ENCODE results near the gene TEX36.
"Not testable (repeated sequence)": the region's sequence is repeated elsewhere in the genome, so short reads cannot be mapped to it uniquely, and the experiment has no call there.

TEX36 gene

DNA sequence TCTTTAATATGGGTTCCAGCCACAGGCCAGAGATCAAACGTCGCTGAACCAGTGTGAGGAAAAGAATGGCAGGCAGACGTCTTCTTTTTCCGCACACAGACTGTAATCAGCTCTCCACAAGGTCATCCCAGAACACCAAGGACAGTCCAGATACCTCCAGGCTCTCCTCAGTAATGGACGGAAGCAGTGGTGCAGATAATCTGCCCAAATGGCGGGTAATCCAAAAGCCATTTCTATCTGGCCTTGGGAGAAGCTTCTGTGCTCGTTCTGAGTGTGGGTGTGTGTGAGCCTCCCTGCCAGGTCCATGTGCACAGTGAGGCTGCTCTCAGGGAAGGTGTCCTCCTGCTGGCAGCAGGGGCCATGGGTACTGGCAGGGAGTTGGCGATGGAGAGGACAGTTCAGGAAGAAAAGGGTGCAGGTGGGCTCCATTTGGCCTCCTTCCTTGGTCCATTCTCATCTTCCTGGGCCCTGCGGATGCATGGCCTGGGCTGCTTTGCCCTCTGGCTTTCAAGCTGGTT is 15.6 kb upstream of the TEX36 start:
- TF ChIP-seq CTCF (conservative IDR thresholded peaks at IDR 0.05; ENCODE audit: low read length) = no peak
- DNase-seq (ENCODE audit: low read depth) = no peak
- no peak overlapping the region for H3K4me3 ChIP-seq (ENCODE audit: low read length)

DNA sequence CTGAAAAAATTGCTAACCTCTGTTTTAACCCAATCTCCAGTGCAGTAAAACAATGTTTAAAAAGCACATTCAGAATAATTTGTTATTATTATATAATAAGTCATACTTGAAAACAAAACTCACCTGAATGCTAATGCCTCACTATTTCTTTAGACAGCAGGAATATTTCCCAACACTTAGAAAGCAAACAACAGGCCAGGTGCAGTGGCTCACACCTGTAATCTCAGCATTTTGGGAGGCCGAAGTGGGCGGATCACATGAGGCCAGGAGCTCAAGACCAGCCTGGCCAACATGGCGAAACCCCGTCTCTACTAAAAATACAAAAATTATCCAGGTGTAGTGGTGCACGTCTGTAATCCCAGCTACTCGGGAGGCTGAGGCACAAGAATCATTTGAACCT is 13.9 kb upstream of the TEX36 start:
- DNase-seq (ENCODE audit: low read depth); H3K4me3 ChIP-seq (ENCODE audit: low read length): not testable (repeated sequence)

DNA sequence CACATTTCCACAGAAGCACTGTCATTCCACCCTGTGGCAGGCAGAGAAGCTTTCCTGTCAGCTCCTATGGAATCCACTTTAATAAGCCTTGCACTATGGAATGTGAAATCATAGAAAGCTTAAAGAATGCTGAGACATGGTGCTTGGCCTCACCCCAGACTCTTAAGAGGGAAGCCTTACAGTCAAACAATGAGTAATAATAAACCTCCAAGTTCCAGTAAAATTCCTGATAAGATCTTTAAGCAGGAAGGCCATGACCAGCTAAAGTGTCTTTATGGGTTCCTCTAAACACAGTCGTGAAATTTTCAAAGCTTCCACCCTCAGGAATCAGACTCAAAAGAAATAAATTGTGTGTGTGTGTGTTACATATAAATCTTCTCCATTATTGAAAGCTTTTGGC is 11.9 kb upstream of the TEX36 start:
- no peak; the same call in 1 of the 2 replicates for TF ChIP-seq CTCF (conservative IDR thresholded peaks at IDR 0.05; ENCODE audit: low read length)
- H3K4me3 ChIP-seq (ENCODE audit: low read length) = no peak overlapping the region
- DNase-seq (ENCODE audit: low read depth) = peak; percentile 89

DNA sequence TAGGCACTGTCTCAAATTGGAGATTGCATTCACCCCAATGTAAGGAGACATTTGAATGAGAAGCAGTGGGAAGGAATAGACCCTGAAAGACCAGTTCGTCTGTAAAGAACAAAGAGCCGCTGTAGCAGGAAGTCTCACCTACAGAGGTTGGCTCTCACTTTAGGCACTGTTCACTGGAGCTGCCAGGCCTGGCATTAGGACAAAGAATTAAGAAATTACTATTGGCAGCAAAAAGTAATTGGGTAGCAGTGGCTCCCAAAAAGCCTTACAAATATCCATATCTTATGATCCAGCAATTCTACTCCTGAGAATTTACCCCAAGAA is 10.5 kb upstream of the TEX36 start:
- H3K4me3 ChIP-seq (ENCODE audit: low read length) = no peak overlapping the region
- no peak for DNase-seq (ENCODE audit: low read depth)
- no peak for TF ChIP-seq CTCF (conservative IDR thresholded peaks at IDR 0.05; ENCODE audit: low read length)

DNA sequence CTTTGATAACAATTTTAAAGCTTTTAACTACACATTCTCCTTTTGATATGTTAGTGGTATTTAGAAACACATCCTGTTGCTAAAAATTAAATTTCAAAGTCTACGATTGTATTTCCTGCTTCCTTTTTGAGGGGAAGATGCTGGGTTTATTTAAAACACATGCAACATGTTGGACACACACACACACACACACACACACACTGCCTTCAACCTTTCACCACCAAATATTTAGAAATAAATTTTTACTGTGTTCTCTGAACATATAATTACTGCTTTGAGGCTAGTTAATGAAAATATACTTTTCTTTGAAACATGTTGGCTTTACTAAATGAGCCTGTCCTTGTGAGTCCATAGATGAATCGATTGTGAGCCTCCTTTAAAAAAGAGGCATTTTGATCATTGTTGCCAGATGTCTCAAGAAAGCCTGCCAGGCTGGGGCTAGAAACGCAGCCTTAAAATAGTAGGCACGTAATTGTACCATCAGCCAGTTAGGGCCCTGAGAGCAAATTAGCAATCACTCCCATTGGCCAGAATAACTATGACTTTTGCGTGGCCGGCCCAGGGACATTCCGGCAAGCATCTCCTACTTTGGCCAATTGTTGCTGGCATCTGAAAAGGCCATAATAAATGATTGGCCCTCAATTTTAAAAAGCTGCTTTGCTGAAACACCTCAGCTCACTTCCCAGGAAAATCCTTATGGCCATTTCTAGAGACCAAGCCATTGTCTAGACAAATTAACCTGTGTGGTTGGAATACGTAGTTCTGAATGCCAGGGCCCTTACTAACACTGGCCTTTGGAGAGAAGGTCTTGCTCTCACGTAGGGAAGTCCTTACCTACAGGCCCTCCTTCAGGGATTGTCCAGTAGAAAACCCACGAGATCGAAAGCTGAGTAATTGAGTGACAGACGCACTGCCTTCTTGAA is 9.9 kb upstream of the TEX36 start:
- no peak for TF ChIP-seq CTCF (conservative IDR thresholded peaks at IDR 0.05; ENCODE audit: low read length)
- DNase-seq (ENCODE audit: low read depth) = peak; percentile 86

DNA sequence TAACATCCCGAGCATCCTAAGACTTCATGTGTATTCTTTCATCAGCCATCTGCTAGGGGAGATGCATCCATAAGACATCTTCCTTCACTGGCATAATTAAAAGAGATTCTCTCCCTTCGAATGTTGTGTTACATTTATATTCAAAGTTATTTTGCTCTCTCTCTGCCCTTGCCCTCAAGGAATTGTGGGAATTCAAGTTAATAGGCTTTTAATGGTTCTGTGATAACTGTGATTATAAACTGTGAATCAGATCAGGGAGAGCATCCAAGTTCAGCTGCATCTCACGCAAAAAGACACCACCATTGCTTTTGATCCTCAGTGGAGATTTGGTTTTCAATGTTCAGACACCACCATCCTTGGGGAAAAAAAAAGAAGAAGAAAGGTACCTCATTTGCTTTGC is 9.2 kb upstream of the TEX36 start:
- peak; percentile 40 for DNase-seq (ENCODE audit: low read depth)
- no peak overlapping the region for H3K4me3 ChIP-seq (ENCODE audit: low read length)
- no peak for TF ChIP-seq CTCF (conservative IDR thresholded peaks at IDR 0.05; ENCODE audit: low read length)

More for the DNA sequence above, 9.9 kb upstream of the TEX36 start:
- no peak overlapping the region for H3K4me3 ChIP-seq (ENCODE audit: low read length)

- peak; percentile 13 for DNase-seq (ENCODE audit: low read depth)
- no peak overlapping the region for H3K4me3 ChIP-seq (ENCODE audit: low read length)
- no peak for TF ChIP-seq CTCF (conservative IDR thresholded peaks at IDR 0.05; ENCODE audit: low read length)
Observed at GRCh38 chr10:125691160-125691981, 8.4 kb upstream of the TEX36 start.
